ENCODE results near the gene LRRC14B.
A peak's percentile ranks its signal among the peaks of the same experiment; 100 is the strongest.

LRRC14B gene
- long read RNA-seq, donor 1, partial matches to known transcripts = 7 of 34 reads
- long read RNA-seq, donor 1, other reads (novel, unspliced or antisense) = 27 of 34 reads
- long read RNA-seq, donor 2 = 0 reads
- long read RNA-seq, donor 3 = 0 reads
- long read RNA-seq, donor 4 = 0 reads
- long read RNA-seq, donor 5 = 0 reads
- long read RNA-seq, donor 6 = 0 reads
- long read RNA-seq, donor 7 = 0 reads
- long read RNA-seq, donor 8 = 0 reads

GRCh38 chr5:191036-191948 is at the start of gene LRRC14B:
TSS of gene LRRC14B (plus strand) at chr5:191495. CDS start at chr5:191539, 44 bp downstream.
- peak; percentile 68 for DNase-seq

DNA sequence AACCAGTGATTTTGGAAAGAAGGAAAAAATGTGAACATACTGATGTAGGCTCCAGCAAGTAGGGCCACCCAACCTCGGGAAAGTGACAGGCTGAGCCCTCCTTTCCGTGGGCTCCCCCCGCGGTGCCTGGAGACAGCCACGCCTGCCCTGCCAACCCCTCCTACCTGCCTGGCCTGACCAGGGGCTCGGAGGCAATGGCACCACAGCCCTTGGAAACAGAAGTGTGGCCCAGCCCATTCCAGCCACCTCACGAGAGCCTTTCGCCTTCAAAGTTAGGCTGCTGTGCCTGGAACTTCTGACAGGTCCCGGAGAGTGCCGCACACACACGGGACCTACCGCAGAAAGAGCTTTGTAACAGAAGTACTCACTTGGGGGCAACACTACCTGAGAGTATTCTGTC is 49.5 kb upstream of the LRRC14B start:
- DNase-seq = no peak

GRCh38 chr5:142246-142810 is 49.0 kb upstream of the LRRC14B start:
- no peak for DNase-seq

- no peak for DNase-seq
Measured at GRCh38 chr5:143041-143440, 48.3 kb upstream of the LRRC14B start.

GRCh38 chr5:144941-145340 is 46.4 kb upstream of the LRRC14B start:
- no peak for DNase-seq

GRCh38 chr5:145585-146323 is 45.5 kb upstream of the LRRC14B start:
- no peak for DNase-seq

- DNase-seq = no peak
Measured at GRCh38 chr5:147751-148150, 43.5 kb upstream of the LRRC14B start.

GRCh38 chr5:149745-150485 is 41.4 kb upstream of the LRRC14B start:
- no peak for DNase-seq

DNA sequence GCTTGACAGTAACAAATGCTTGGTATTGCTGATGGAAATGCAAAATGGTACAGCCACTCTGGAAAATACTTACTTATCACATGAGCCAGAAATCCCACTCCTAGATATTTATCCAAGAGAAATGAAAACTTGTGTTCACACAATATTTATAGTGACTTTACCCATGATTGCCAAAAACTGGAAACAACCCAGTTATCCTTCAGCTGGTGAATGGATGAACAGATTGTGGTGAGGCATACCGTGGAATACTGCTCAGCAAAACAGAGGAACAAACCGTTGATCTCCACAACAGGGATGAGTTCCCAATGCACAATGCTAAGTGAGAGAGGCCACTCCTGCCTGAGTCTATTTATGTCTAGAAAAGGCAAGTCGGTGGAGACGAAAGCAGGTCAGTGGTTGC is 40.5 kb upstream of the LRRC14B start:
- DNase-seq = no peak

GRCh38 chr5:152077-152476 is 39.2 kb upstream of the LRRC14B start:
- no peak for DNase-seq

DNA sequence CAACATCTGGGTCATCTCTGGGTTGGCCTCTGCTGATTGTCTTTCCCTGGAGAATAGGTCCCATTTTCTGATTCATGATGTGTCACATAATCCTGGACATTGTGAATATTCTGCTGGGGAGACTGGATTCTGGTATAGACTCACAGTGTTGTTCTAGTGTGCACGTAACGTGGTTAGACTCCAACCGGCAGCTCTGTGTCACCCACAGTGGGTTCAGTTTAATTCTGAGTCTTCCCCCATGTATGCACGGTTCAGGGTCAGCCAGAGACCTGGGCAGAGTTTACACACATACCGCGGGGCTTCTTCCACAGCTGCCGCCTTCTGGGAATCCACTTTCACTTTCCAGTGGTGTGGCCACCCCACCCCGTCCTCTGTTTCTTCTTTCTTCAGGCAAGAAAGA is 38.0 kb upstream of the LRRC14B start:
- DNase-seq = no peak

- DNase-seq = no peak
Measured at GRCh38 chr5:154236-154635, 37.1 kb upstream of the LRRC14B start.

DNA sequence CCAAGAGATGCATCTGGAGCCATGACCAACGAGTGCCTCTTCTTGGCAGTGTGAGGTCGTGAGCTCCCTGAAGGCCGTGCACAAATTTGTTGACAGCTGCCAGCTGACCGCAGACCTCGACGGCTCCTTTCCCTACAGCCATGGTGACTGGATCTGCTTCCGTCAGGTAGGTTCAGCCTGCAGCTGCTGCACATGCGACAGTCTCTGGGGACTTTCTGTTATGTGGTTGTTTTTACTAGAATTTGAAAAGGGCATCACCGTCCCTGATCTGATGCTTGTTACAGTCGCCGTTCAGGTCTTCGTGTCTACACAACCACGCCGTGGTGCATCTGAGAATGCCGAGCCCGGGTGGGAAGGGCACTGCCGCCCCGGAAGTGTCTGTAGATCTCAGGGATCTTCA is 36.5 kb upstream of the LRRC14B start:
- no peak for DNase-seq

- DNase-seq = peak; percentile 35
Measured at GRCh38 chr5:155651-156410, 35.5 kb upstream of the LRRC14B start.

DNA sequence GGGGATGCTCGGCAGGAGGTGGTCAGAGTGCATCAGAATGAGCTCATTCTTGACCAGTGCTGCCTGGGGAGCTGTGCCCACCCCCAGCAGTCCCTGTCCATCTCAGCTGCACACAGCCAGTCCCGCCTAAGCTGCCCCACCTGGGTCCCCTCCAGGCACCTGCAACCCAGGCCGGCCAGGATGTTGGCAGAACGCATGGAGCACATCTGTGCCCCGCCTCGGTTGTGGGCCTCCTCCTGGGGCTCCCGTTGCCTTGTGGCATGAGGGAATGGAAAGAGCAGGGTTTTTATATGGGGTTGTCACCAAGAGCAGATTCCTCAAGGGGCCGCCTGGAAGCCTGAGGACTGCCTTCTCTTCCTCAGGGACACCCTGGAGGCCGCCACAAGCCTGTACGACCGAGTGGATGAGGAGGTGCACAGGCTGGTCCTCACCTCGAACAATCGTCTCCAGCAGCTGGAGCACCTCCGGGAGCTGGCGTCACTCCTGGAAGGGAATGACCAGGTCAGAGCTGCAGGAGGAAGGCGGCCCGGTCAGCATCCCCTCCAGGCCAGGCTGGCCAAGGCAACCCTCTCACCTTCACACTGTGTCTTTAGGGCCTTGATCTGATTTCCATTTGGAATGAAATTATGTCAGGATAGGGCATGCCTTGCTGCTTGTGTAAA is 34.8 kb upstream of the LRRC14B start:
- no peak for DNase-seq

DNA sequence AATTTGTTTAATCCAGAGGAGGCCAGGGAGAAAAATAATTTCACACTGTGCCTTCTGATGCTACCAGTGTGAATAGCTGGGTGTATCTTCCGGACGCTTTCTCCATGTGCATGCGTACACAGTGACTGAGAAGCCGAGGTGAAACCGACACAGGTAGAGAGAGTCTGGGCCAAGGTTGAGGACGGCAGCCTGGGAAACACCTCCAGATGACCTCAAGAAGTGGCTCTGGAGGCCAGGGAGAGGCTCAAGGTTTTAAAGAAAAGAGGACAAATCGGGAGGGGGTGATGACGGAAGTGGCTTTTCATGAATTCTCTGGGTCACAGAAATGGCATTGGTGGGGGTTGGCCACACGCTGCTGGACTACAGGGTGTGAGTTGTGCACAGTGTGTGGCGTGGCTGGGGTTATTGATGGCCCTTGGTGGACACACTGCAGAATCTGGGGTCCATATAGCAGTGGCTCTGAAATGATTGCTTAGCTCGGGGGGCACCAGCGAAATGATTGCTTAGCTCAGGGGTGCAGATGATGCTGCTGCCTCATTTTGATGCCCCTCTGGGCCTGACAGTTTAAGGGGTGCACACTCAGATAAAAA is 34.1 kb upstream of the LRRC14B start:
- no peak for DNase-seq

DNA sequence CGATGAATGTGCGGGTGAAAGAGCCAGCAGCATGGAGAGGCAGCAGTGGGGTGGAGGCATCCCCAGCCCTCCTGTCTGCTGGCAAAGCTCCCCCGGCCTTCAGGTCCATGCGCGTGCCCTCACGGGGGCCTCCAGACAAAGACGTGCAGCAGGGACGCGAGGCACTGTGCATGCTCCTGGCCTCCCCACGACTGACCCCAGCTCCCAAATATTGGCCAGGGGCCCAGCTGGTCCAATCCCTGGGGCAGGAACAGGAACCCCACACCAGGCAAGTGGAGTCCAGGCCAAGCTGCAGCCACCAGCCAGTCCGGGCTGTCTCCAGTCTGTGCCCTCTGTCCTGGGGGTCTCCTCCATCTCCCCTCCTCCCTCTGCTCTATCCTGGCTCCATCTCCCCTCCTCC is 33.5 kb upstream of the LRRC14B start:
- no peak for DNase-seq

GRCh38 chr5:158807-159447 is 32.4 kb upstream of the LRRC14B start:
- DNase-seq = no peak

DNA sequence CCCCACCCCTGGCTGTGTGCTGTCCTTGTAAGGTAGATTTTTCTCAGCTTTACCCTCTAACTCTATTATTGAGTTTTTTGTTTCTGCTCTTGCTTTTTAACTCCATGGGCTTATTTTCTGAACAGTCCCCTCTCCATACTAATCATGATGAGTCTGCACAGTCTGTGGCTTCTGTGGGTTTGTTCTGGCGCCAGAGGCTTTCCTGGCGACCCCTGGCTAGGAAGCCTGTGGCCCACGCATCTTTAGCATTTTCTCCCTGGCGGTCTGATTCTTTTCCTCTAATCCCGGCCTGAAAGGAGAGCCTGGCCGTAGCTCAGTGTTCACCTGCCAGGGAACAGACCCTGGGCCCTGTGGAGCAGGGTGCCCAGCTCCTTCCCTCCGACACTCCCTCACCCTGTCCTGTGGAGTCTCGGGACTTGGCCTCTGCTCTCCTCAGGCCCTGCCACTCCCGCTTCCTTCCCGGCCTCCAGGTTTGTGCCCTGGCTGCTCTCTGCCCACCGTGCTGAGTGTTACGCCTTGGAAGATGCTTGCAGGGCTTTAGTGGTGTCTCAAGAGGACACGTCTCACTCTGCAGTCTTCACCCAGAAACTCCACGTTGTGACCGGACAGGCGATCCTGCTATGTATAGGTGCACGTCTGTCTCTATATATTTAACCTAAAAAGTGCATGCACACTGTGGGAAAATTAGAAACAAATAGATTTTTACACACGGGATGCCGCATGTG is 31.7 kb upstream of the LRRC14B start:
- no peak for DNase-seq
